HCT116 (cell line): ENCODE results near the gene P3H4. TPM values are rescaled to one million over a fixed set of nuclear protein-coding genes. Genes with fewer than 3 reads are reported as not detected.
A peak's percentile ranks its signal among the peaks of the same experiment; 100 is the strongest.
"Not testable (repeated sequence)": the region's sequence is repeated elsewhere in the genome, so short reads cannot be mapped to it uniquely, and the experiment has no call there.

ENCODE experiments used
- ATAC-seq: fragments of 200-7000 bp; cut with Tn5 transposase; 2 replicates; pipeline ENCODE4 v1.9.1; 2020; ENCODE audit warnings: mild to moderate bottlenecking, moderate library complexity
- BruUV-seq: library from RNA; stranded (reverse); fragments of 400-500 nt; replicated peaks from 2 replicates; lab custom pipeline; 2021; lab: Mats Ljungman, UMichigan
- CTCF ChIA-PET: fragments of 300-600 bp; sonication (Branson Sonifier 250); formaldehyde crosslinking; loops from one replicate; lab custom pipeline; 2021; ENCODE audit warnings: antibody characterized with exemption; lab: Charles Lee
- POLR2A ChIA-PET: fragments of 300-600, 350-600 bp; sonication (Branson Sonifier 250); formaldehyde crosslinking; loops from one replicate; lab custom pipeline; 2021; ENCODE audit warnings: antibody characterized with exemption; lab: Charles Lee
- RAD21 ChIA-PET, 2 experiments: fragments of 300-600 bp; sonication (Branson Sonifier 250); formaldehyde crosslinking; loops; one replicate each; lab custom pipeline; 2023; ENCODE audit warnings: low total read pairs in 2 of 2; ENCODE audit not compliant: uncharacterized antibody in 2 of 2, unreplicated experiment in 2 of 2, low non-redundant PET in 1 of 2; lab: Charles Lee
- DNase-seq: peaks from one replicate; pipeline ENCODE4 v3.0.0-alpha.2; 2010; ENCODE audit warnings: low read depth, low spot score
- H2AFZ ChIP-seq: fragments of 200-600 bp; shearing (Covaris generic), sonication (generic); 2 replicates; pipeline ENCODE4 v1.6.1; 2017; ENCODE audit warnings: low read depth, mixed run types, mixed read lengths, antibody characterized with exemption, low read length; ENCODE audit not compliant: poor library complexity, severe bottlenecking
- H3K27ac ChIP-seq: 2 replicates; pipeline ENCODE4 v1.5.1; 2012; ENCODE audit warnings: low read depth, low read length
- H3K27me3 ChIP-seq: fragments of 200-600 bp; sonication (generic); 2 replicates; pipeline ENCODE4 v1.6.1; 2016; ENCODE audit warnings: mixed run types, low read length, mixed read lengths; ENCODE audit not compliant: insufficient read depth
- H3K36me3 ChIP-seq, 2 experiments: fragments of 200-500 bp in 1 of 2; fragments of 200-600 bp in 1 of 2; sonication (Bioruptor generic) in 1 of 2; sonication (generic) in 1 of 2; 2 replicates each; pipeline versions ENCODE4 v1.5.1 to v1.6.1; 2014 to 2016; ENCODE audit warnings: low read length in 2 of 2, inconsistent platforms in 1 of 2, mixed read lengths in 1 of 2, mixed run types in 1 of 2; ENCODE audit not compliant: insufficient read depth in 2 of 2, control insufficient read depth in 1 of 2
- H3K4me1 ChIP-seq, 2 experiments: fragments of 200-600 bp in 1 of 2; sonication (generic) in 1 of 2; 2 replicates each; pipeline versions ENCODE4 v1.5.1 to v1.6.1; 2012 to 2017; ENCODE audit warnings: low read length in 2 of 2, inconsistent platforms in 1 of 2, mild to moderate bottlenecking in 1 of 2, mixed read lengths in 1 of 2, mixed run types in 1 of 2, moderate library complexity in 1 of 2; ENCODE audit not compliant: insufficient read depth in 2 of 2, control insufficient read depth in 1 of 2
- H3K4me2 ChIP-seq: fragments of 200-600 bp; sonication (generic); 2 replicates; pipeline ENCODE4 v1.6.1; 2017; ENCODE audit warnings: mixed run types, low read length, mixed read lengths
- H3K4me3 ChIP-seq, 2 experiments: fragments of 200-600 bp in 1 of 2; sonication (generic) in 1 of 2; replicated peaks in 1 of 2; 2 replicates each; pipeline ENCODE4 v1.5.1; 2011 to 2016; ENCODE audit warnings: low read length in 2 of 2, control low read depth in 1 of 2, low read depth in 1 of 2, mild to moderate bottlenecking in 1 of 2, mixed read lengths in 1 of 2, mixed run types in 1 of 2
- H3K79me2 ChIP-seq: fragments of 200-600 bp; sonication (generic); 2 replicates; pipeline ENCODE4 v1.6.1; 2017; ENCODE audit warnings: mild to moderate bottlenecking, mixed run types, low read length, moderate library complexity, mixed read lengths; ENCODE audit not compliant: insufficient read depth
- H3K9ac ChIP-seq: fragments of 200-600 bp; sonication (generic); 2 replicates; pipeline ENCODE4 v1.6.1; 2016; ENCODE audit warnings: low read length, mixed read lengths
- H3K9me2 ChIP-seq: fragments of 200-600 bp; sonication (generic), shearing (Covaris generic); 2 replicates; pipeline ENCODE4 v1.6.1; 2017; ENCODE audit warnings: mixed run types, mild to moderate bottlenecking, moderate library complexity; ENCODE audit not compliant: insufficient read depth
- H3K9me3 ChIP-seq, 2 experiments: fragments of 200-500 bp in 1 of 2; fragments of 200-600 bp in 1 of 2; sonication (Bioruptor generic) in 1 of 2; sonication (generic) in 1 of 2; 2 replicates each; pipeline ENCODE4 v1.6.1; 2014 to 2017; ENCODE audit warnings: low read length in 2 of 2, mixed read lengths in 2 of 2, inconsistent platforms in 1 of 2, low read depth in 1 of 2, mild to moderate bottlenecking in 1 of 2, mixed run types in 1 of 2, moderate library complexity in 1 of 2; ENCODE audit not compliant: control insufficient read depth in 1 of 2, insufficient read depth in 1 of 2
- H4K20me1 ChIP-seq: fragments of 200-600 bp; sonication (generic), shearing (Covaris generic); 2 replicates; pipeline ENCODE4 v1.6.1; 2017; ENCODE audit warnings: mixed run types, mild to moderate bottlenecking, moderate library complexity; ENCODE audit not compliant: insufficient read depth
- CEBPB ChIP-seq: IDR thresholded peaks from 2 replicates; pipeline ENCODE4 v1.6.1; 2012; ENCODE audit warnings: low read depth
- EGR1 ChIP-seq: IDR thresholded peaks from 2 replicates; pipeline ENCODE4 v1.6.1; 2012; ENCODE audit warnings: low read depth
- EZH2phosphoT487 ChIP-seq: fragments of 200-600 bp; IDR thresholded peaks from 2 replicates; pipeline ENCODE4 v1.6.1; 2018; ENCODE audit warnings: antibody characterized with exemption, borderline replicate concordance
- JUND ChIP-seq: IDR thresholded peaks from 2 replicates; pipeline ENCODE4 v1.6.1; 2012
- MAX ChIP-seq: IDR thresholded peaks from 2 replicates; pipeline ENCODE4 v1.6.1; 2012
- POLR2AphosphoS5 ChIP-seq: IDR thresholded peaks from 2 replicates; pipeline ENCODE4 v1.6.1; 2011; ENCODE audit warnings: mild to moderate bottlenecking, low read depth, low read length, moderate library complexity
- RAD21 ChIP-seq: IDR thresholded peaks from 2 replicates; pipeline ENCODE4 v1.6.1; 2012; ENCODE audit warnings: low read depth, mild to moderate bottlenecking
- TCF7L2 ChIP-seq: IDR thresholded peaks from 2 replicates; pipeline ENCODE4 v1.7.0; 2011; ENCODE audit warnings: borderline replicate concordance, inconsistent platforms; ENCODE audit not compliant: insufficient read depth, insufficient read length; ENCODE audit errors: extremely low read depth
- YY1 ChIP-seq: IDR thresholded peaks from 2 replicates; pipeline ENCODE4 v1.6.1; 2011; ENCODE audit warnings: low read length, low read depth, moderate library complexity, mild to moderate bottlenecking; ENCODE audit not compliant: insufficient replicate concordance; ENCODE audit errors: extremely low read depth
- intact Hi-C: fragments of 100-400 bp; cut with micrococcal nuclease; formaldehyde crosslinking; loops from 2 replicates; pipeline ENCODE4 v1.10.0; 2022
- total RNA-seq: library from RNA; stranded (reverse); gene quantifications from one replicate; pipeline ENCODE4 v1.2.1, GENCODE V29; 2021; ENCODE audit not compliant: unreplicated experiment

The P3H4 gene
- total RNA-seq, 1 experiment from 2014 or later: 23.4 TPM

GRCh38 chr17:41777157-41777573, 34.6 kb downstream of the P3H4 start:
- RAD21 ChIA-PET: interaction anchor here in 1 of 2 experiments (2.5 kb wide), 1 partner anchor 9 kb away, joined by 8 read pairs; the partner anchor contains the start of gene JUP
- peak overlapping the region; percentile 32 for H3K9ac ChIP-seq
- H3K4me2 ChIP-seq: peak overlapping the region; percentile 58
- peaks cover 75% of the 10 kb centered on the region for H3K79me2 ChIP-seq
- POLR2A ChIA-PET: interaction anchor here (2.1 to 3.4 kb wide), 3 partner anchors 9 to 24 kb away, joined by 6 to 36 read pairs (median 6); partner anchors contain the start of gene JUP
- H3K4me1 ChIP-seq: peaks cover 75 to 91% of the 10 kb centered on the region in 2 experiments
- H3K27me3 ChIP-seq: no peaks in the 10 kb centered on the region
- H3K36me3 ChIP-seq: no peaks in the 10 kb centered on the region
- CTCF ChIA-PET: interaction anchor here (1.4 to 3.0 kb wide), 2 partner anchors 9 to 23 kb away, joined by 6 to 35 read pairs; partner anchors contain the start of gene JUP
- H3K9me2 ChIP-seq: no peaks in the 10 kb centered on the region
- intact Hi-C loops: no loop called here
- TF ChIP-seq RAD21 (no peak), MAX (no peak), EGR1 (no peak), YY1 (no peak), EZH2phosphoT487 (no peak), JUND (no peak), TCF7L2 (no peak), CEBPB (no peak), POLR2AphosphoS5 (no peak)
- no peak overlapping the region for H3K4me3 ChIP-seq
- H3K27ac ChIP-seq: peak overlapping the region; percentile 86
- H3K9me3 ChIP-seq: no peaks in the 10 kb centered on the region
- H2AFZ ChIP-seq: no peak overlapping the region
- BruUV-seq: no TSS peak
- DNase-seq (no peak), ATAC-seq (peak; percentile 6)
- no peaks in the 10 kb centered on the region for H4K20me1 ChIP-seq

- H3K27me3 ChIP-seq, ATAC-seq, DNase-seq, intact Hi-C loops, H4K20me1 ChIP-seq, H3K4me3 ChIP-seq, H3K36me3 ChIP-seq, BruUV-seq, H3K9me3 ChIP-seq, H3K9me2 ChIP-seq, H3K27ac ChIP-seq, H2AFZ ChIP-seq: not testable (repeated sequence)
- ChIA-PET POLR2A (interaction anchor here (2.1 to 3.4 kb wide), 3 partner anchors 10 to 25 kb away, joined by 6 to 36 read pairs (median 6); partner anchors contain the start of gene JUP), CTCF (interaction anchor here (1.4 to 3.0 kb wide), 2 partner anchors 9 to 24 kb away, joined by 6 to 35 read pairs; partner anchors contain the start of gene JUP), RAD21 (interaction anchor here in 1 of 2 experiments (2.5 kb wide), 1 partner anchor 10 kb away, joined by 8 read pairs; the partner anchor contains the start of gene JUP)
- Histone ChIP-seq H3K4me1 (peaks cover 82 to 91% of the 10 kb centered on the region in 2 experiments), H3K9ac (0 out of 2 replicates have a peak overlapping the region, but pooled peaks have one; percentile 40), H3K79me2 (peaks cover 75% of the 10 kb centered on the region), H3K4me2 (peak overlapping the region; percentile 86)
These were observed 35.4 kb downstream of the P3H4 start for GRCh38 chr17:41776262-41776900.
